Activated CD4-positive, alpha-beta T cell treated with anti-CD3 and anti-CD28 coated beads for 36 hours (primary cell): ENCODE measurements around the gene PSD2. TPM values are rescaled to one million over a fixed set of nuclear protein-coding genes. Genes with fewer than 3 reads are reported as not detected.

Experiments used
- ATAC-seq: fragments of 200-7000 bp; cut with Tn5 transposase; one replicate; pipeline ENCODE4 v1.10.0; 2021; ENCODE audit warnings: mild to moderate bottlenecking, moderate library complexity
- CTCF ChIA-PET: fragments of 350-600 bp; sonication (Branson Sonifier 250); formaldehyde crosslinking; loops from one replicate; lab custom pipeline; 2021; ENCODE audit warnings: antibody characterized with exemption; lab: Charles Lee
- POLR2A ChIA-PET: fragments of 350-600 bp; sonication (Branson Sonifier 250); formaldehyde crosslinking; loops from one replicate; lab custom pipeline; 2021; ENCODE audit warnings: antibody characterized with exemption, inconsistent platforms; lab: Charles Lee
- DNase-seq: peaks from one replicate; pipeline ENCODE4 v3.0.0-alpha.2; 2020
- H3K27ac Mint-ChIP-seq: one replicate; pipeline ENCODE4 v1.8.0; 2021; ENCODE audit warnings: mixed read lengths
- H3K27me3 Mint-ChIP-seq: one replicate; pipeline ENCODE4 v1.8.0; 2021; ENCODE audit warnings: mixed read lengths
- H3K36me3 Mint-ChIP-seq: one replicate; pipeline ENCODE4 v1.8.0; 2021; ENCODE audit warnings: low read depth, mixed read lengths
- H3K4me1 Mint-ChIP-seq: one replicate; pipeline ENCODE4 v1.8.0; 2021; ENCODE audit warnings: mixed read lengths
- H3K4me3 Mint-ChIP-seq: one replicate; pipeline ENCODE4 v1.8.0; 2021; ENCODE audit warnings: mild to moderate bottlenecking, moderate library complexity, mixed read lengths
- H3K9me3 Mint-ChIP-seq: one replicate; pipeline ENCODE4 v1.8.0; 2021; ENCODE audit warnings: low read depth, mixed read lengths
- intact Hi-C, 2 experiments: fragments of 100-400 bp; cut with DNase I in 1 of 2; cut with micrococcal nuclease in 1 of 2; formaldehyde crosslinking; loops; one replicate each; pipeline versions ENCODE4 v1.14.2 to v1.15.1; 2022 to 2024; cut with DNase I, micrococcal nuclease
- total RNA-seq, 2 experiments: library from RNA; stranded (reverse); gene quantifications; one replicate each; pipeline ENCODE4 v1.2.3, GENCODE V29; 2021

Gene PSD2
- total RNA-seq, 2 experiments from 2014 or later = not detected

GRCh38 chr5:139805545-139805944 lies 9.9 kb downstream of the PSD2 start:
- no peak for DNase-seq
- no peaks in the 10 kb centered on the region for H3K4me1 Mint-ChIP-seq
- no peaks in the 10 kb centered on the region for H3K9me3 Mint-ChIP-seq
- peaks cover 14% of the 10 kb centered on the region for H3K27me3 Mint-ChIP-seq
- intact Hi-C loops = no loop called here
- ChIA-PET CTCF (interaction anchor here (1.2 kb wide), 1 partner anchor 163 kb away, joined by 3 read pairs; no protein-coding TSS in a partner anchor), POLR2A (no interaction called here)
- H3K27ac Mint-ChIP-seq = no peak overlapping the region
- no peak for ATAC-seq
- H3K36me3 Mint-ChIP-seq = no peaks in the 10 kb centered on the region
- H3K4me3 Mint-ChIP-seq = no peak overlapping the region

GRCh38 chr5:139806111-139806510 lies 10.5 kb downstream of the PSD2 start:
- Mint-ChIP-seq H3K4me1 (no peaks in the 10 kb centered on the region), H3K9me3 (no peaks in the 10 kb centered on the region), H3K36me3 (no peaks in the 10 kb centered on the region), H3K27ac (no peak overlapping the region), H3K4me3 (no peak overlapping the region), H3K27me3 (peaks cover 12% of the 10 kb centered on the region)
- CTCF ChIA-PET = interaction anchor here (0.7 to 1.2 kb wide), 2 partner anchors 19 to 163 kb away, joined by 3 read pairs; no protein-coding TSS in a partner anchor
- intact Hi-C loops = no loop called here
- POLR2A ChIA-PET = interaction anchor here (0.6 kb wide), 1 partner anchor 100 kb away, joined by 3 read pairs; no protein-coding TSS in a partner anchor
- ATAC-seq = no peak
- DNase-seq = no peak

- DNase-seq (no peak), ATAC-seq (no peak)
- no peak overlapping the region for H3K4me3 Mint-ChIP-seq
- intact Hi-C loops = no loop called here
- no peak overlapping the region for H3K27ac Mint-ChIP-seq
- peaks cover 6% of the 10 kb centered on the region for H3K27me3 Mint-ChIP-seq
- CTCF ChIA-PET = interaction anchor here (1.2 kb wide), 1 partner anchor 162 kb away, joined by 3 read pairs; no protein-coding TSS in a partner anchor
- no peaks in the 10 kb centered on the region for H3K4me1 Mint-ChIP-seq
- H3K36me3 Mint-ChIP-seq = no peaks in the 10 kb centered on the region
- H3K9me3 Mint-ChIP-seq = no peaks in the 10 kb centered on the region
- POLR2A ChIA-PET = interaction anchor here (0.6 kb wide), 1 partner anchor 99 kb away, joined by 3 read pairs; no protein-coding TSS in a partner anchor
Observed at GRCh38 chr5:139806726-139807646, 11.4 kb downstream of the PSD2 start.

GRCh38 chr5:139807647-139808030 lies 12.0 kb downstream of the PSD2 start:
- Mint-ChIP-seq H3K9me3 (no peaks in the 10 kb centered on the region), H3K4me3 (no peak overlapping the region), H3K27ac (no peak overlapping the region), H3K36me3 (no peaks in the 10 kb centered on the region), H3K27me3 (peaks cover 6% of the 10 kb centered on the region), H3K4me1 (no peaks in the 10 kb centered on the region)
- ChIA-PET POLR2A (no interaction called here), CTCF (no interaction called here)
- ATAC-seq (no peak), DNase-seq (no peak)
- intact Hi-C loops = no loop called here

- Mint-ChIP-seq H3K4me3 (no peak overlapping the region), H3K9me3 (no peaks in the 10 kb centered on the region), H3K27me3 (peaks cover 6% of the 10 kb centered on the region), H3K27ac (no peak overlapping the region), H3K36me3 (no peaks in the 10 kb centered on the region), H3K4me1 (no peaks in the 10 kb centered on the region)
- ChIA-PET CTCF (no interaction called here), POLR2A (no interaction called here)
- DNase-seq (peak; percentile 71), ATAC-seq (peak; percentile 73)
- intact Hi-C loops = no loop called here
Observed at GRCh38 chr5:139808481-139809330, 13.1 kb downstream of the PSD2 start.

GRCh38 chr5:139809331-139809810 lies 13.8 kb downstream of the PSD2 start:
- Mint-ChIP-seq H3K9me3 (no peaks in the 10 kb centered on the region), H3K4me1 (no peaks in the 10 kb centered on the region), H3K27ac (no peak overlapping the region), H3K27me3 (peaks cover 4% of the 10 kb centered on the region), H3K4me3 (no peak overlapping the region), H3K36me3 (no peaks in the 10 kb centered on the region)
- POLR2A ChIA-PET = no interaction called here
- no peak for DNase-seq
- ATAC-seq = no peak
- intact Hi-C loops = no loop called here
- CTCF ChIA-PET = interaction anchor here (0.7 kb wide), 1 partner anchor 225 kb away, joined by 3 read pairs; no protein-coding TSS in a partner anchor

- Mint-ChIP-seq H3K4me1 (no peaks in the 10 kb centered on the region), H3K4me3 (no peak overlapping the region), H3K27ac (no peak overlapping the region), H3K9me3 (no peaks in the 10 kb centered on the region), H3K36me3 (no peaks in the 10 kb centered on the region), H3K27me3 (no peaks in the 10 kb centered on the region)
- ATAC-seq (no peak), DNase-seq (no peak)
- ChIA-PET POLR2A (no interaction called here), CTCF (interaction anchor here (0.7 to 1.3 kb wide), 2 partner anchors 224 to 542 kb away, joined by 3 read pairs; no protein-coding TSS in a partner anchor)
- intact Hi-C loops = no loop called here
Observed at GRCh38 chr5:139810341-139811273, 15.0 kb downstream of the PSD2 start.

- no peak overlapping the region for H3K27ac Mint-ChIP-seq
- CTCF ChIA-PET = interaction anchor here (1.3 kb wide), 1 partner anchor 541 kb away, joined by 3 read pairs; no protein-coding TSS in a partner anchor
- POLR2A ChIA-PET = no interaction called here
- intact Hi-C loops = no loop called here
- H3K4me1 Mint-ChIP-seq = no peaks in the 10 kb centered on the region
- H3K9me3 Mint-ChIP-seq = no peaks in the 10 kb centered on the region
- no peaks in the 10 kb centered on the region for H3K36me3 Mint-ChIP-seq
- no peak overlapping the region for H3K4me3 Mint-ChIP-seq
- DNase-seq = no peak
- H3K27me3 Mint-ChIP-seq = no peaks in the 10 kb centered on the region
- ATAC-seq = no peak
Observed at GRCh38 chr5:139811274-139811607, 15.6 kb downstream of the PSD2 start.

GRCh38 chr5:139812323-139812722 lies 16.7 kb downstream of the PSD2 start:
- intact Hi-C loops = no loop called here
- H3K9me3 Mint-ChIP-seq = no peaks in the 10 kb centered on the region
- H3K27me3 Mint-ChIP-seq = no peaks in the 10 kb centered on the region
- POLR2A ChIA-PET = no interaction called here
- no peak overlapping the region for H3K4me3 Mint-ChIP-seq
- CTCF ChIA-PET = interaction anchor here (0.7 to 1.2 kb wide), 3 partner anchors 25 to 391 kb away, joined by 3 to 4 read pairs (median 4); no protein-coding TSS in a partner anchor
- H3K4me1 Mint-ChIP-seq = no peaks in the 10 kb centered on the region
- DNase-seq (no peak), ATAC-seq (no peak)
- no peak overlapping the region for H3K27ac Mint-ChIP-seq
- no peaks in the 10 kb centered on the region for H3K36me3 Mint-ChIP-seq

- H3K27ac Mint-ChIP-seq = no peak overlapping the region
Observed at GRCh38 chr5:139812836-139813805, 17.5 kb downstream of the PSD2 start.

More at GRCh38 chr5:139812836-139813805, 17.5 kb downstream of the PSD2 start:
- DNase-seq = no peak
- ChIA-PET POLR2A (no interaction called here), CTCF (interaction anchor here (0.7 to 1.0 kb wide), 2 partner anchors 156 to 392 kb away, joined by 3 to 4 read pairs; no protein-coding TSS in a partner anchor)
- Mint-ChIP-seq H3K36me3 (no peaks in the 10 kb centered on the region), H3K4me3 (no peak overlapping the region), H3K4me1 (no peaks in the 10 kb centered on the region), H3K27me3 (no peaks in the 10 kb centered on the region), H3K9me3 (no peaks in the 10 kb centered on the region)
- intact Hi-C loops = no loop called here
- no peak for ATAC-seq
